Stomach (tissue), 9 donors: ENCODE results near the gene USP6NL. TPM values are rescaled to one million over a fixed set of nuclear protein-coding genes. Genes with fewer than 3 reads are reported as not detected.

ENCODE experiments used
- DNase-seq, 2 donors: peaks; one replicate each; pipeline versions ENCODE4 v3.0.0 to v3.0.0-alpha.2; 2013 to 2019
- H3K27ac ChIP-seq, 5 donors: fragments of 200-600 bp in 4 of 5; sonication (generic) in 4 of 5; one replicate each; pipeline ENCODE4 v1.5.1; 2013 to 2019; ENCODE audit warnings: mild to moderate bottlenecking in 1 of 5, moderate library complexity in 1 of 5
- H3K27me3 ChIP-seq, 3 donors: fragments of 200-600 bp; sonication (generic); one replicate each; pipeline ENCODE4 v1.5.1; 2017 to 2019; ENCODE audit warnings: mixed run types in 1 of 3
- H3K36me3 ChIP-seq, 4 donors: fragments of 200-600 bp; sonication (generic); 1 replicate in 3 of 4; 2 replicates in 1 of 4; pipeline ENCODE4 v1.5.1; 2016 to 2019
- H3K4me1 ChIP-seq, 4 donors: fragments of 200-600 bp; sonication (generic); one replicate each; pipeline ENCODE4 v1.5.1; 2016 to 2019
- H3K4me3 ChIP-seq, 4 donors: fragments of 200-600 bp; sonication (generic) in 3 of 4; one replicate each; pipeline ENCODE4 v1.5.1; 2016 to 2019; ENCODE audit warnings: mild to moderate bottlenecking in 1 of 4
- H3K9me3 ChIP-seq, 4 donors: fragments of 200-600 bp; sonication (generic); one replicate each; pipeline ENCODE4 v1.5.1; 2016 to 2019
- EP300 ChIP-seq: sonication (generic); formaldehyde crosslinking; IDR thresholded peaks from one replicate; pipeline ENCODE4 v1.6.1; 2017; ENCODE audit warnings: antibody characterized with exemption
- POLR2A ChIP-seq, 4 donors: fragments of 450-650 bp; IDR thresholded peaks; one replicate each; pipeline ENCODE4 v1.6.1; 2016; ENCODE audit warnings: antibody characterized with exemption in 4 of 4, control low read depth in 2 of 4, mild to moderate bottlenecking in 1 of 4, moderate library complexity in 1 of 4
- POLR2AphosphoS5 ChIP-seq, 3 donors: sonication (generic); formaldehyde crosslinking; IDR thresholded peaks; one replicate each; pipeline ENCODE4 v1.6.1; 2016; ENCODE audit warnings: antibody characterized with exemption in 3 of 3
- whole genome bisulfite sequencing, 5 donors: extraction: QIAGEN DNeasy Blood & Tissue Kit in 3 of 5; methylation state at CpG; one replicate each; pipeline versions ENCODE4 v1.1.5 to v1.1.7; 2013 to 2018; 5-methylcytosine and 5-hydroxymethylcytosine counted together
- intact Hi-C: fragments of 100-400 bp; cut with DNase I; formaldehyde crosslinking; loops from one replicate; pipeline ENCODE4 v1.15.1; 2023; ENCODE audit warnings: low total_unique reads
- polyA plus RNA-seq, 3 donors: library from polyadenylated mRNA; stranded (reverse); fragments of 200-250 nt; gene quantifications; one replicate each; pipeline ENCODE4 v1.2.3, GENCODE V29; 2013
- total RNA-seq, 5 donors: library from RNA; depleted of rRNA; stranded (reverse); fragments of >200 nt; gene quantifications; one replicate each; pipeline versions ENCODE4 v1.1.0 to v1.2.3, GENCODE V29; 2014 to 2016
- TF ChIP-seq, protein P1 (sequence below), 7 experiments: fragments of 450-650 bp in 4 of 7; fragments of 200-600 bp in 3 of 7; sonication (generic) in 3 of 7; IDR thresholded peaks; one replicate each; pipeline ENCODE4 v1.5.1; 2016 to 2019; ENCODE audit warnings: antibody characterized with exemption in 7 of 7, control low read depth in 2 of 7, mild to moderate bottlenecking in 1 of 7
- donor health status: healthy with polysubstance abuse.
- donor health status: Bipolar disorder and iron deficiency.
- donor health status: healthy.

Gene USP6NL
- total and polyA plus RNA-seq, 8 donors: 4.7 to 31.5 (median 6.3) TPM

DNA sequence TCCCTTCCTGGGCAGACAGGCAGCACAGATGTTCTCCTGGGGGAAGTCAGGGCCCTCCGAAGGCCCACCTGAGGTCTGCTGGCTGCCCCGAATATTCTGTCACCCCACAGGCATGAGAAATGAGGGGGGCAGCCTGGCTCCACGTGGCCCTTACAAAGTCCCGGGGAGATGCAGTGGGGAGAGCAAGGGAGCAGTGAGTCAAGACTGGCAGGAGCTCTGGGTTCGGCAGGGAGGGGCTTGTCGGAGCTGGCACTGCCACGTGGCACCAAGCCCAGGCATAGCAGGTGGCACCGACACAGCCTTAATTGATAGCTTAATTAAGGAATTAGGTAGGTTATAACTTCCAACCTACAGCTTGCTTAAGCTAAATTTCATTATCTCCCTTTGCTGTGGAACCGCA is 163.9 kb downstream of the USP6NL start:
- WGBS, 5 donors: 43 to 62% (median 49%) methylated on average over 7 to 9 of the region's 9 CpGs
- intact Hi-C loops: no loop called here
- peak in 1 of 2 donors; percentile 34 for DNase-seq
- Histone ChIP-seq H3K36me3 (no peaks in the 10 kb centered on the region), H3K9me3 (no peaks in the 10 kb centered on the region), H3K27ac (no peak overlapping the region), H3K4me1 (peaks cover 0 to 9% (median 3%) of the 10 kb centered on the region in 4 donors), H3K4me3 (no peak overlapping the region), H3K27me3 (peaks cover 0 to 20% (median 0%) of the 10 kb centered on the region in 3 donors)
- TF ChIP-seq POLR2AphosphoS5 (IDR thresholded peaks at IDR 0.05) (no peak), EP300 (no peak), POLR2A (IDR thresholded peaks at IDR 0.05) (no peak)
- TF ChIP-seq, protein P1, sequence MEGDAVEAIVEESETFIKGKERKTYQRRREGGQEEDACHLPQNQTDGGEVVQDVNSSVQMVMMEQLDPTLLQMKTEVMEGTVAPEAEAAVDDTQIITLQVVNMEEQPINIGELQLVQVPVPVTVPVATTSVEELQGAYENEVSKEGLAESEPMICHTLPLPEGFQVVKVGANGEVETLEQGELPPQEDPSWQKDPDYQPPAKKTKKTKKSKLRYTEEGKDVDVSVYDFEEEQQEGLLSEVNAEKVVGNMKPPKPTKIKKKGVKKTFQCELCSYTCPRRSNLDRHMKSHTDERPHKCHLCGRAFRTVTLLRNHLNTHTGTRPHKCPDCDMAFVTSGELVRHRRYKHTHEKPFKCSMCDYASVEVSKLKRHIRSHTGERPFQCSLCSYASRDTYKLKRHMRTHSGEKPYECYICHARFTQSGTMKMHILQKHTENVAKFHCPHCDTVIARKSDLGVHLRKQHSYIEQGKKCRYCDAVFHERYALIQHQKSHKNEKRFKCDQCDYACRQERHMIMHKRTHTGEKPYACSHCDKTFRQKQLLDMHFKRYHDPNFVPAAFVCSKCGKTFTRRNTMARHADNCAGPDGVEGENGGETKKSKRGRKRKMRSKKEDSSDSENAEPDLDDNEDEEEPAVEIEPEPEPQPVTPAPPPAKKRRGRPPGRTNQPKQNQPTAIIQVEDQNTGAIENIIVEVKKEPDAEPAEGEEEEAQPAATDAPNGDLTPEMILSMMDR (IDR thresholded peaks at IDR 0.05): no peak

DNA sequence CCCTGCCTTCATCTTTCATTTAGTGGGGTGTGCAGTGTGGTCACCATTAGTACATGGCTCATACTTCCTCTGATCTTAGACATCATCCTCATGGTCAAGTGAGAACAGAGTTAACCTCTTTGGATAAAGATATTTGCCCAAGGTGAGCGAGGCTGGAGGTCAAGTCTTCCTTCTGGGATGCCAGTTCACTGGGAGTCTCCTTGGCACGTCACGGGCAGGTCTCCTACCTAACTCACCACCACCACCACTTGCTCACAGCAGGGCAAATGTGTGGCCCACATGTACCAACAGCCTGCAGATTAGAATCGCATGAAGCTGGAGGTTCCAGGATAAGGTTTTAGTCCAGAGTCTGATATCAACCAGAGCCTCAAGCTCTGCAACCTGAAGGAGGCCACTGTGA is 164.6 kb downstream of the USP6NL start:
- intact Hi-C loops: no loop called here
- no peak for DNase-seq
- 78 to 93% (median 88%) methylated on average over 4 of the region's 4 CpGs for WGBS, 5 donors
- TF ChIP-seq, protein P1 (IDR thresholded peaks at IDR 0.05): no peak
- no peak for TF ChIP-seq EP300
- TF ChIP-seq POLR2AphosphoS5 (IDR thresholded peaks at IDR 0.05): no peak
- no peak for TF ChIP-seq POLR2A (IDR thresholded peaks at IDR 0.05)
- peaks cover 0 to 20% (median 0%) of the 10 kb centered on the region in 3 donors for H3K27me3 ChIP-seq
- H3K9me3 ChIP-seq: no peaks in the 10 kb centered on the region
- peaks cover 0 to 9% (median 3%) of the 10 kb centered on the region in 4 donors for H3K4me1 ChIP-seq
- no peak overlapping the region for H3K27ac ChIP-seq
- no peak overlapping the region for H3K4me3 ChIP-seq
- no peaks in the 10 kb centered on the region for H3K36me3 ChIP-seq

DNA sequence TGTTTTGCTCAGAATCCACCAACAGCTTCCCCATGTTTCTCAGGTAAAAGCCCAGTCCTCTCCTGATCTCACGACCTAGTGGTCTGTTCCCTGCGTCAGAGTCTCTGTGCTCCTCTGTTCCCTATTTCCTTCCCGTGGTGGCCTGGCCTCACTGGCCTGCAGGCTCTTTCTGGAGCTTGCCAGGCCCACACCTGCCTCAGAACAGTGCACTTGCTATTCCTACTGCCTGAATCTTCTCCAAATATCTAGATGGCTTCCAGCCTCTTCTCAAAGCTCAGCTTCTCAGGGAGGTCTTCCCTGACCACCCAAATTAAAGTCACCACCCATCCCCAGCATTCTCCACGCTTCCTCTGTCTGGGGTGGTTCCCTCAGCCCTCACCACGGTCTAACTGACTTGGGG is 165.3 kb downstream of the USP6NL start:
- Histone ChIP-seq H3K9me3 (no peaks in the 10 kb centered on the region), H3K36me3 (no peaks in the 10 kb centered on the region), H3K4me1 (peaks cover 0 to 9% (median 3%) of the 10 kb centered on the region in 4 donors), H3K27ac (no peak overlapping the region), H3K27me3 (peaks cover 0 to 20% (median 0%) of the 10 kb centered on the region in 3 donors), H3K4me3 (no peak overlapping the region)
- 70 to 83% (median 78%) methylated on average over 5 of the region's 5 CpGs for WGBS, 5 donors
- intact Hi-C loops: no loop called here
- DNase-seq: no peak
- TF ChIP-seq POLR2AphosphoS5 (IDR thresholded peaks at IDR 0.05) (no peak), POLR2A (IDR thresholded peaks at IDR 0.05) (no peak), EP300 (no peak)
- TF ChIP-seq, protein P1 (IDR thresholded peaks at IDR 0.05): no peak

DNA sequence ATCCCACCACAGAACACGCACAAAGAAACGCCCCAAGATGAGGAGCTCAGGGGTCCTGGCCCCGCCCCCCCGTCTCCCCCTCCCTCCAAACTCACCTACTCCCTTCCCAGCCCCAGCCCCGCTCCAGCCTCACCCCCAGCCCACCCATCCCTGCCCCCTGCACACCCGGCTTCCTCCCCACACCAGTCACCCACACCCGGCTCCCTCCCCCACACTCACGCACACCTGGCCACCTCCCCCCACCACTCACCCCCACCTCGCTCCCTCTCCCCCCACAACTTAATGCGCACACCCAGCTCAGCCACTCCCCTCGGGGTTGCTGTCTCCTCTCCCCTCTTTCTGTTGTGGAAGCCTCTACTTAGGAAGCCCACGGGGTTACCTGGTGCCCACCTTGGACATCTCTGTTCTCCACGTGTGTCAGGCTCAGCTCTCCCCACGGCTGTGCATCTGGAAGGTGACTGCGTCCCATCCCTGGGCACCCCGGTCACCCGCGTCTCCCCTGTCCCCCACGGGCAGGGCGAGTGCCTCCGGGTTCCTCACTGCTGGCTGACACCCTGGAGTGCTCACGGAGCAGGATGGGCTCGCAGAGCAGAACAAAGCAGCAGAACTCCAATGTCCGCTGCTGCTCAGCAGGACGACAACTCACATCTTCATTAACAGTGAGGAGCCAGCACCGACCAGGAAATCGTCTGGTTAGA is 166.8 kb downstream of the USP6NL start:
- TF ChIP-seq POLR2AphosphoS5 (IDR thresholded peaks at IDR 0.05) (no peak), POLR2A (IDR thresholded peaks at IDR 0.05) (no peak), EP300 (no peak)
- TF ChIP-seq, protein P1 (IDR thresholded peaks at IDR 0.05): no peak
- DNase-seq: no peak
- intact Hi-C loops: no loop called here
- 69 to 80% (median 73%) methylated on average over 24 to 27 of the region's 27 CpGs for WGBS, 5 donors
- Histone ChIP-seq H3K27ac (no peak overlapping the region), H3K9me3 (no peaks in the 10 kb centered on the region), H3K27me3 (peaks cover 0 to 19% (median 0%) of the 10 kb centered on the region in 3 donors), H3K4me3 (no peak overlapping the region), H3K4me1 (peaks cover 0 to 9% (median 3%) of the 10 kb centered on the region in 4 donors), H3K36me3 (no peaks in the 10 kb centered on the region)
